ENCODE data around the gene ABHD17C. TPM values are rescaled to one million over a fixed set of nuclear protein-coding genes. Genes with fewer than 3 reads are reported as not detected.

Gene ABHD17C
- total and polyA plus RNA-seq, 2 experiments from 2014 or later: 21.9 to 32.4 TPM

DNA sequence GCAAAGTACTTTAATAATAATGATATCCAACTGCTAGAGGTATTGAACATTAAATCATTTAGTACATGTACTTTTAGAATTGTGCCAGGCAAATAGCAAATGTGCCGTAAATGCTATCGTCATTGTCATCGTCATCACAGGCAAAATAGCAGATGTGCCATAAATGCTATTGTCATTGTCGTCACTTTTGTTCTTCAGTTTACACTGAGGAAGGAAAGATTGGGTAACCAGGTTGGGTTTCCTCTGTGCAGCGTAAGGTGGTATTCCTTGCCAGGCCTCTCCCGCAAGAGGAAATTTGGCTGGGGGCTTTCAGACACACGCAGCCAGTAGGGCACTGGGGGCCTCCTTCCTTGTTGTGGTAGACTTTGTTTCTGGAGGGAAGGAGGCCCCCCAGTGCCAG, 26.4 kb downstream of the ABHD17C start:
- 97% methylated on average over 7 of the region's 7 CpGs for WGBS (ENCODE audit: low lambda C conversion rate, missing lambda C conversion rate)
- Histone ChIP-seq H3K9me2 (replicated peaks; ENCODE audit: insufficient read depth) (no peaks in the 10 kb centered on the region), H4K20me1 (ENCODE audit: insufficient read depth, poor library complexity, severe bottlenecking) (no peaks in the 10 kb centered on the region), H2AFZ (no peak overlapping the region), H3K79me2 (peaks cover 81% of the 10 kb centered on the region), H3K27ac (no peak overlapping the region), H3K27me3 (no peaks in the 10 kb centered on the region), H3K4me1 (ENCODE audit: insufficient read depth) (no peaks in the 10 kb centered on the region), H3K4me2 (no peak overlapping the region), H3K4me3 (no peak overlapping the region), H3K36me3 (replicated peaks; ENCODE audit: insufficient read depth, low read depth) (no peaks in the 10 kb centered on the region), H3K9me3 (ENCODE audit: low read depth) (no peaks in the 10 kb centered on the region)
- TF ChIP-seq EZH2 (IDR thresholded peaks at IDR 0.05; ENCODE audit: borderline replicate concordance) (no peak), CTCF (IDR thresholded peaks at IDR 0.05; ENCODE audit: poor library complexity) (no peak), EZH2phosphoT487 (IDR thresholded peaks at IDR 0.05; ENCODE audit: low read depth, severe bottlenecking, unreplicated experiment) (no peak)
- no peak for DNase-seq (ENCODE audit: low spot score)

DNA sequence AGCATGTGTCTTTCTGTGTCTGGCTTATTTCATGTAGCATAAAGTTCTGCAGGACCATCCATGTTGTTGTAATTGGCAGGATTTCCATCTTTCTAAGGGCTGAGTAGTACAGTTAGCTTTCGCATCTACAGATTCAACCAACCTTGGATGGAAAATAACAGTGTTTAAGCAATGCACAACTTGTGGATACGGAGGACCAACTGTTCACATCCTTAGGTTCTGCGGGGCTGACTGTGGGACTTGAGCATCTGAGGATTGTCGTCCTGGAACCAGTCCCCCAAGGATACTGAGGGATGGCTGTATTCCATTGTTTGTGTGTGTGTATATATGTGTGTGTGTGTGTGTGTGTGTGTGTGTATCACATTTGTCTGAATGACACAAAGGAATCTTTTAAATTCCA, 27.7 kb downstream of the ABHD17C start:
- Histone ChIP-seq H2AFZ (no peak overlapping the region), H3K4me2 (no peak overlapping the region), H3K27me3 (no peaks in the 10 kb centered on the region), H3K4me3 (no peak overlapping the region), H3K79me2 (peaks cover 80% of the 10 kb centered on the region), H3K9me2 (replicated peaks; ENCODE audit: insufficient read depth) (no peaks in the 10 kb centered on the region), H3K4me1 (ENCODE audit: insufficient read depth) (peaks cover 7% of the 10 kb centered on the region), H3K27ac (no peak overlapping the region), H4K20me1 (ENCODE audit: insufficient read depth, poor library complexity, severe bottlenecking) (peaks cover 10% of the 10 kb centered on the region), H3K36me3 (replicated peaks; ENCODE audit: insufficient read depth, low read depth) (no peaks in the 10 kb centered on the region), H3K9me3 (ENCODE audit: low read depth) (no peaks in the 10 kb centered on the region)
- no peak for DNase-seq (ENCODE audit: low spot score)
- no peak for TF ChIP-seq EZH2phosphoT487 (IDR thresholded peaks at IDR 0.05; ENCODE audit: low read depth, severe bottlenecking, unreplicated experiment)
- no peak for TF ChIP-seq CTCF (IDR thresholded peaks at IDR 0.05; ENCODE audit: poor library complexity)
- no peak for TF ChIP-seq EZH2 (IDR thresholded peaks at IDR 0.05; ENCODE audit: borderline replicate concordance)
- WGBS (ENCODE audit: low lambda C conversion rate, missing lambda C conversion rate): 100% methylated on average over 4 of the region's 4 CpGs

GRCh38 chr15:80727196-80727595, 32.1 kb downstream of the ABHD17C start:
- Histone ChIP-seq H3K27ac (peak overlapping the region; percentile 13), H3K4me1 (ENCODE audit: insufficient read depth) (peaks cover 7% of the 10 kb centered on the region), H3K36me3 (replicated peaks; ENCODE audit: insufficient read depth, low read depth) (no peaks in the 10 kb centered on the region), H3K4me3 (no peak overlapping the region), H3K9me2 (replicated peaks; ENCODE audit: insufficient read depth) (no peaks in the 10 kb centered on the region), H2AFZ (no peak overlapping the region), H3K9me3 (ENCODE audit: low read depth) (no peaks in the 10 kb centered on the region), H3K79me2 (peaks cover 80% of the 10 kb centered on the region), H4K20me1 (ENCODE audit: insufficient read depth, poor library complexity, severe bottlenecking) (peaks cover 15% of the 10 kb centered on the region), H3K27me3 (no peaks in the 10 kb centered on the region), H3K4me2 (no peak overlapping the region)
- DNase-seq (ENCODE audit: low spot score): no peak
- TF ChIP-seq CTCF (IDR thresholded peaks at IDR 0.05; ENCODE audit: poor library complexity) (no peak), EZH2phosphoT487 (IDR thresholded peaks at IDR 0.05; ENCODE audit: low read depth, severe bottlenecking, unreplicated experiment) (no peak), EZH2 (IDR thresholded peaks at IDR 0.05; ENCODE audit: borderline replicate concordance) (no peak)
- 61% methylated on average over 4 of the region's 4 CpGs for WGBS (ENCODE audit: low lambda C conversion rate, missing lambda C conversion rate)

GRCh38 chr15:80727596-80727995, 32.5 kb downstream of the ABHD17C start:
- 94% methylated on average over 5 of the region's 5 CpGs for WGBS (ENCODE audit: low lambda C conversion rate, missing lambda C conversion rate)
- no peak overlapping the region for H3K4me2 ChIP-seq
- H3K36me3 ChIP-seq (replicated peaks; ENCODE audit: insufficient read depth, low read depth): no peaks in the 10 kb centered on the region
- H3K9me2 ChIP-seq (replicated peaks; ENCODE audit: insufficient read depth): no peaks in the 10 kb centered on the region
- no peak for DNase-seq (ENCODE audit: low spot score)
- no peak overlapping the region for H3K4me3 ChIP-seq
- H2AFZ ChIP-seq: no peak overlapping the region
- no peaks in the 10 kb centered on the region for H3K9me3 ChIP-seq (ENCODE audit: low read depth)
- peaks cover 18% of the 10 kb centered on the region for H4K20me1 ChIP-seq (ENCODE audit: insufficient read depth, poor library complexity, severe bottlenecking)
- no peaks in the 10 kb centered on the region for H3K27me3 ChIP-seq
- H3K27ac ChIP-seq: no peak overlapping the region
- H3K79me2 ChIP-seq: peaks cover 83% of the 10 kb centered on the region
- peaks cover 7% of the 10 kb centered on the region for H3K4me1 ChIP-seq (ENCODE audit: insufficient read depth)
- TF ChIP-seq CTCF (IDR thresholded peaks at IDR 0.05; ENCODE audit: poor library complexity) (no peak), EZH2phosphoT487 (IDR thresholded peaks at IDR 0.05; ENCODE audit: low read depth, severe bottlenecking, unreplicated experiment) (no peak), EZH2 (IDR thresholded peaks at IDR 0.05; ENCODE audit: borderline replicate concordance) (no peak)
